ENCODE data around the gene BTNL8.

BTNL8 gene

DNA sequence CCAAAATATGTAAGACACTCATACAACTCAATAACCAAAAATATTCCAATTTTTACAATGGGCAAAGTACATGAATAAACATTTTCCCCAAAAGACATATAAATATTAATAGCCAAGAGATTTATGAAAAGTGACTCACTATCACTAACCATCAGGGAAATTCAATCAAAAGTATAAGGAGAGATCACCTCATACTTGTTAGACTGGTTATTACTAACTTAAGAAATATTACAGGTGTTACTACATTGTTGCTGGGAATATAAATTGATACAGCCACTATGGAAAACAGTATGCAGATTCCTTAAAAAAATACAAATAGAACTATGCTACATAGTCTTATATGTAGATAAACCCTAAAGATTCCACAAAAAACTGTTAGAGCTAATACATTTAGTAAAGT is 21.8 kb downstream of the BTNL8 start:
- TF ChIP-seq, protein P1, sequence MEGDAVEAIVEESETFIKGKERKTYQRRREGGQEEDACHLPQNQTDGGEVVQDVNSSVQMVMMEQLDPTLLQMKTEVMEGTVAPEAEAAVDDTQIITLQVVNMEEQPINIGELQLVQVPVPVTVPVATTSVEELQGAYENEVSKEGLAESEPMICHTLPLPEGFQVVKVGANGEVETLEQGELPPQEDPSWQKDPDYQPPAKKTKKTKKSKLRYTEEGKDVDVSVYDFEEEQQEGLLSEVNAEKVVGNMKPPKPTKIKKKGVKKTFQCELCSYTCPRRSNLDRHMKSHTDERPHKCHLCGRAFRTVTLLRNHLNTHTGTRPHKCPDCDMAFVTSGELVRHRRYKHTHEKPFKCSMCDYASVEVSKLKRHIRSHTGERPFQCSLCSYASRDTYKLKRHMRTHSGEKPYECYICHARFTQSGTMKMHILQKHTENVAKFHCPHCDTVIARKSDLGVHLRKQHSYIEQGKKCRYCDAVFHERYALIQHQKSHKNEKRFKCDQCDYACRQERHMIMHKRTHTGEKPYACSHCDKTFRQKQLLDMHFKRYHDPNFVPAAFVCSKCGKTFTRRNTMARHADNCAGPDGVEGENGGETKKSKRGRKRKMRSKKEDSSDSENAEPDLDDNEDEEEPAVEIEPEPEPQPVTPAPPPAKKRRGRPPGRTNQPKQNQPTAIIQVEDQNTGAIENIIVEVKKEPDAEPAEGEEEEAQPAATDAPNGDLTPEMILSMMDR (IDR thresholded peaks at IDR 0.05; ENCODE audit: insufficient read depth, missing control alignments), result no peak
- DNase-seq (ENCODE audit: insufficient read length, low spot score) (no peak), FAIRE-seq (no peak)

DNA sequence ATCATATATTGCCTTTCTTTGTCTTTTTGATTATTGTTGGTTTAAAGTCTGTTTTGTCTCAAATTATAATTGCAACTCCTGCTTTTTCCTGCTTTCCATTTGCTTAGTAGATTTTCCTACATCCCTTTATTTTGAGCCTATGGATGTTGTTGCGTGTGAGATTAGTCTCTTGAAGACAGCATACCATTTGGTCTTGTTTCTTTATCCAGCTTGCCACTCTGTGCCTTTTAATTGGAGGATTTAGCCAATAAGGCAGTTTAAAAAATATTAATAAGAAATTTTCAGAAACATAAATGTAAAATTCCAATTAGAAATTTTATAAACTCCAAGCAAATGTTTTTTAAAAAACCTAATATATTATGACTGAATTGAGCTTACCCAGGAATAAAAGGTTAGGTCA is 24.0 kb downstream of the BTNL8 start:
- DNase-seq (ENCODE audit: insufficient read length, low spot score), result no peak
- TF ChIP-seq, protein P1 (IDR thresholded peaks at IDR 0.05; ENCODE audit: insufficient read depth, missing control alignments), result no peak
- FAIRE-seq, result no peak

DNA sequence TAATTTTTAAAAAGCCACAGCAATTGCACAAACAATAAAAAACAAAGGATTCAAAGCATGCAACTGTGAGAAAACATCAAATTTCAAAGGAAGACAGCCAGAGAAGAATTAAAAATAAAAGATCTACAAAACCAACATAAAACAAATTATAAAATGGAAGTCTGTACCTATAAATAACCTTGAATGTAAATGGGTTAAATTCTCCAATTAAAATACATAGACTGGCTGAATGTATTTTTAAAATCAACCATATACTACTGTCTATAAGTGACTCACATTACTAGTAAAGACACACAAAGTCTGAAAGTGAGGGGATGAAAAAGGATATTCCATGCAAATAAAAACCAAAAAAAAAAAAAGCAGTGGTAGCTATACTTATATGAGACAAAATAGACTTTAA is 33.7 kb downstream of the BTNL8 start:
- DNase-seq (ENCODE audit: insufficient read length, low spot score), result no peak
- TF ChIP-seq, protein P1 (IDR thresholded peaks at IDR 0.05; ENCODE audit: insufficient read depth, missing control alignments), result no peak
- FAIRE-seq, result no peak

DNA sequence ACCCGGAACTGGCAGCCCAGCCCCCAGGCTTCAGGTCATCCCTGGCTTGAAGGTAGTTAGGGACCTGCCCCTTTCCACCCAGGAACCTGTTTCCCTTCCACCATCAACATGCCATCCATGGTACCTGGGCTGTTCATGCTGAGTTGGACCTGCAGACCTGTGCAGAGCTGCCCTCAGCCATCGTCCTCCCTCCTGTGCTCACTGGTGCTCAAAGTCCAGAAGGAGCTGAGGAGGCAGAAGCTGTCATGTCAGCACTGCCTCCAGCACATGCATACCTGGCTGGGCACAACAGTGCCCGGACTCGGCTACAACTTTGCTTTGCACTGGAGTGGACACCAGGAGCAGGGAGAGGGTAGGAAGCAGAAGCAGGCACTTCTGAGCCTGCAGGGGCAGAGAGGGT is 36.2 kb downstream of the BTNL8 start:
- FAIRE-seq (no peak), DNase-seq (ENCODE audit: insufficient read length, low spot score) (no peak)
- TF ChIP-seq, protein P1 (IDR thresholded peaks at IDR 0.05; ENCODE audit: insufficient read depth, missing control alignments), result no peak

DNA sequence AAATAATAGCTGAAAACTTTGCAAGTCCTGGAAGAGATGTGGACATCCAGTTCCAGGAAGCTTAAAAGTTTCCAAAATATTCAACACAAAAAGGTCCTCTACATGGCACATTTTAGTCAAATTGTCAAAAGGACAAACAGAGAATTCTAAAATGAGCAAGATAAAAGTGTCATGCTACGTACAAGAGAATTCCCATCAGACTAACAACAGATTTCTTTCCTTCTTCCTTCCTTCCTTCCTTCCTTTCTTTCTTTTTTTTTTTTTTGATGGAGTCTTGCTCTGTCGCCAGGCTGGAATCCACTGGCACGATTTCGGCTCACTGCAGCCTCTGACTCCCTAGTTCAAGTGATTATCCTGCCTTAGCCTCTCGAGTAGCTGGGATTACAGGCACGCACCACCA is 39.3 kb downstream of the BTNL8 start:
- TF ChIP-seq, protein P1 (IDR thresholded peaks at IDR 0.05; ENCODE audit: insufficient read depth, missing control alignments), result no peak
- FAIRE-seq (no peak), DNase-seq (ENCODE audit: insufficient read length, low spot score) (no peak)

DNA sequence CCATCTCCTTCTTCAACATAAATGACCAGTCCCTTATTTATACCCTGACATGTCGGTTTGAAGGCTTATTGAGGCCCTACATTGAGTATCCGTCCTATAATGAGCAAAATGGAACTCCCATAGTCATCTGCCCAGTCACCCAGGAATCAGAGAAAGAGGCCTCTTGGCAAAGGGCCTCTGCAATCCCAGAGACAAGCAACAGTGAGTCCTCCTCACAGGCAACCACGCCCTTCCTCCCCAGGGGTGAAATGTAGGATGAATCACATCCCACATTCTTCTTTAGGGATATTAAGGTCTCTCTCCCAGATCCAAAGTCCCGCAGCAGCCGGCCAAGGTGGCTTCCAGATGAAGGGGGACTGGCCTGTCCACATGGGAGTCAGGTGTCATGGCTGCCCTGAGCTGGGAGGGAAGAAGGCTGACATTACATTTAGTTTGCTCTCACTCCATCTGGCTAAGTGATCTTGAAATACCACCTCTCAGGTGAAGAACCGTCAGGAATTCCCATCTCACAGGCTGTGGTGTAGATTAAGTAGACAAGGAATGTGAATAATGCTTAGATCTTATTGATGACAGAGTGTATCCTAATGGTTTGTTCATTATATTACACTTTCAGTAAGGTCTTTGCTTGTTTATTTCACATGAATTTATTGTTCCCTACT is 51.5 kb downstream of the BTNL8 start:
- FAIRE-seq (no peak), DNase-seq (ENCODE audit: insufficient read length, low spot score) (no peak)
- TF ChIP-seq, protein P1 (IDR thresholded peaks at IDR 0.05; ENCODE audit: insufficient read depth, missing control alignments), result no peak

DNA sequence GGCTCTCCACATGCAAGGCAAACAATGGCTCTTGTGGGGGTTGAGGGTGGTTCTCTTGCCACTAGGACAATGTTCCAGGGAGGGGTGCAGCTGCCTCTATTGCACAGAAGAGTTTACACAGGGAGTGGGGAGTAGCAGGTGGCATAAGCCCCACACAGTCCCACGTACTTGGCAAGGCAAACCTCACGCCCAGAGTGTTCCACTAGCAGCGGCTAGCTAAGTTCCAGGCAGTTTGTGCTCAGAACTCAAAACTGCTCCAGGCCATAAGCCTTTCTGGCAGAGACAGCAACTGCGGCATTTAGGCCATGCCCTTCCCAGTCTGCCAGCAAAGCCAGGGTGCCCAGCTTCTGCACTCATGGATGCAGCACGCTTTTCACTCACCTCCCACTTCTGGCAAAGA is 60.7 kb downstream of the BTNL8 start:
- DNase-seq (ENCODE audit: insufficient read length, low spot score) (no peak), FAIRE-seq (no peak)
- TF ChIP-seq, protein P1 (IDR thresholded peaks at IDR 0.05; ENCODE audit: insufficient read depth, missing control alignments), result no peak
